Measurements from ENCODE around the gene C1orf216. TPM values are rescaled to one million over a fixed set of nuclear protein-coding genes. Genes with fewer than 3 reads are reported as not detected.

Gene C1orf216
- total RNA-seq, 1 experiment from 2014 or later = 26.1 TPM

- Histone ChIP-seq H3K27ac (ENCODE audit: low read depth, low read length, poor library complexity, severe bottlenecking) (no peak overlapping the region), H3K27me3 (replicated peaks; ENCODE audit: insufficient read depth, low read depth, low read length, poor library complexity) (no peaks in the 10 kb centered on the region), H3K36me3 (ENCODE audit: insufficient read depth, low read length, poor library complexity, severe bottlenecking) (no peaks in the 10 kb centered on the region), H3K9me3 (ENCODE audit: low read depth, low read length, poor library complexity, severe bottlenecking) (no peaks in the 10 kb centered on the region), H3K4me3 (ENCODE audit: low read depth, low read length, poor library complexity, severe bottlenecking) (no peak overlapping the region), H3K4me1 (ENCODE audit: insufficient read depth, low read length, poor library complexity, severe bottlenecking) (no peaks in the 10 kb centered on the region)
- intact Hi-C loops (cut with micrococcal nuclease; ENCODE audit: unreplicated experiment) = no loop called here
- POLR2A ChIA-PET (ENCODE audit: low non-redundant PET) = no interaction called here
- no TSS peak for BruUV-seq (replicated peaks)
- CTCF ChIA-PET = no interaction called here
- no peak for DNase-seq (ENCODE audit: low spot score)
- no peak for TF ChIP-seq CTCF (conservative IDR thresholded peaks at IDR 0.05; ENCODE audit: low read depth, low read length)
- TF ChIP-seq EZH2 (IDR thresholded peaks at IDR 0.05; ENCODE audit: borderline replicate concordance, low read depth, low read length, poor library complexity, severe bottlenecking) = no peak
Measured at GRCh38 chr1:35666916-35667315, 51.8 kb downstream of the C1orf216 start.

GRCh38 chr1:35666216-35666615 lies 52.5 kb downstream of the C1orf216 start:
- intact Hi-C loops (cut with micrococcal nuclease; ENCODE audit: unreplicated experiment) = no loop called here
- POLR2A ChIA-PET (ENCODE audit: low non-redundant PET) = no interaction called here
- no TSS peak for BruUV-seq (replicated peaks)

More at GRCh38 chr1:35666216-35666615, 52.5 kb downstream of the C1orf216 start:
- Histone ChIP-seq H3K27ac (ENCODE audit: low read depth, low read length, poor library complexity, severe bottlenecking) (no peak overlapping the region), H3K9me3 (ENCODE audit: low read depth, low read length, poor library complexity, severe bottlenecking) (no peaks in the 10 kb centered on the region), H3K36me3 (ENCODE audit: insufficient read depth, low read length, poor library complexity, severe bottlenecking) (no peaks in the 10 kb centered on the region), H3K4me1 (ENCODE audit: insufficient read depth, low read length, poor library complexity, severe bottlenecking) (no peaks in the 10 kb centered on the region), H3K4me3 (ENCODE audit: low read depth, low read length, poor library complexity, severe bottlenecking) (no peak overlapping the region), H3K27me3 (replicated peaks; ENCODE audit: insufficient read depth, low read depth, low read length, poor library complexity) (no peaks in the 10 kb centered on the region)
- no peak for DNase-seq (ENCODE audit: low spot score)
- CTCF ChIA-PET = no interaction called here
- no peak for TF ChIP-seq EZH2 (IDR thresholded peaks at IDR 0.05; ENCODE audit: borderline replicate concordance, low read depth, low read length, poor library complexity, severe bottlenecking)

Other genes with a start within 250 kb of the C1orf216 start
- gene KIAA0319L, start 161.5 kb downstream of the C1orf216 start, total RNA-seq (2021) = 33.7 and 38.5 TPM in 2 replicates
- gene NCDN, start 161.1 kb downstream of the C1orf216 start, total RNA-seq (2021) = 25.2 and 26.9 TPM in 2 replicates
- gene TFAP2E, start 145.6 kb downstream of the C1orf216 start, total RNA-seq (2021) = 0.52 and 0.79 TPM in 2 replicates
- gene PSMB2, start 77.4 kb downstream of the C1orf216 start, total RNA-seq (2021) = 162 and 169 TPM in 2 replicates
- 72.2 and 84.6 TPM in 2 replicates for gene CLSPN, start 51.1 kb upstream of the C1orf216 start, total RNA-seq (2021)
- 7.0 and 8.6 TPM in 2 replicates for gene AGO4, start 89.1 kb upstream of the C1orf216 start, total RNA-seq (2021)
- 58.7 and 60.3 TPM in 2 replicates for gene AGO1, start 164.3 kb upstream of the C1orf216 start, total RNA-seq (2021)
- gene AGO3, start 212.2 kb upstream of the C1orf216 start, total RNA-seq (2021) = 44.2 and 46.8 TPM in 2 replicates

All from A673 (cell line).